Fibroblast of upper back skin (primary cell): ENCODE measurements around the gene PPP1CB.
A peak's percentile ranks its signal among the peaks of the same experiment; 100 is the strongest.
"Not testable (repeated sequence)": the region's sequence is repeated elsewhere in the genome, so short reads cannot be mapped to it uniquely, and the experiment has no call there.

Source experiments
- DNase-seq: peaks from one replicate; pipeline ENCODE4 v3.0.0-alpha.2; 2013

The PPP1CB gene

DNA sequence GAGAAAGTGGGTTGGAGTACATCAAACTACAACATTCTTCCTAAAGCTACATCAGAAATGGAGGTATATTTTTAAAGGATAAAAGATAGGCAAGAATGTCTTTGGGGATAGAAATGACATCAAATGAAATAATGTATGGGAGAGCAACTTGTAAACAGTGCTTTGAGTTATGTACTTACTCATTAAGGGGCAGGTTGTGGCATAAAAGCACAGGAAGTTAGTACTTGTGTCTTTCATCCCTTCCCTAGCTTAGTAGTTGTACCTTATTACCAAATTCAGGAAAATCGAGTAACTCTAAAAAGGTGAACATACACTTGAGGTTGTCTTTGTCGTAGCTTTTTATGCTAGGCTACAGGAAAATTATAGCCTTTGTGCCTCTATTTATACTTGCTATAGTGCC lies 28.9 kb downstream of the PPP1CB start:
- DNase-seq, result no peak

DNA sequence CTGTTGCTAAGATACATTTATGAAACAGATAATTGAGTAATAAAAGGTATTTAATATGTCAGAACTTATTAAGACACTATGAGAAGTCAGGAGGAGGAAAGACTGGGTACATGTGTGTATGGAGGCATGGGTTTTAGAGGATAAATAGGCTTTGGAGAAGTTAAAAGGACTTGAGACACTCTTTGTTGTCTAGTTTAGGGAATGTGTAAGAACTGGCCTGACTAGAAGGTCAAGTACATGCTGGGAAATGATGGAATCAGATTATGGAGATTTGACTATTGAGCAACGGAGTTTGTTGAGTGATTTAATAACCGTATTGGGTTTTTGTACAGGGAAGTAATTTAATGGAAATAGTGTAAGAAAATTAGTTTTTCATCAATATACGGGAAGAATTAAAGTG lies 30.8 kb downstream of the PPP1CB start:
- no peak for DNase-seq

DNA sequence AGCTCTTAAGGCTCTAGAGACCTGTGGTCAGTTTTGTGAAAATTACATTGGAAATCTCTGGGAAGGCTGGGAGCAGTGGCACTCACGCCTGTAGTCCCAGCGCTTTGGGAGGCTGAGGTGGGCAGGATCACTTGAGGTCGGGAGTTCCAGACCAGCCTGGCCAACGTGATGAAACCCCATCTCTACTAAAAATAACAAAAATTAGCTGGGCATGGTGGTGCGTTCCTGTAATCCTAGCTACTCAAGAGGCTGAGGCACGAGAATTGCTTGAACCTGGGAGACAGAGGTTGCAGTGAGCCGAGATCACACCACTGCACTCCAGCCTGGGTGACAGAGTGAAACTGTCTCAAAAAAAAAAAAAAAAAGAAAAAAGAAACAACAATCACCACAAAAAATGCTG lies 32.9 kb downstream of the PPP1CB start:
- not testable (repeated sequence) for DNase-seq

DNA sequence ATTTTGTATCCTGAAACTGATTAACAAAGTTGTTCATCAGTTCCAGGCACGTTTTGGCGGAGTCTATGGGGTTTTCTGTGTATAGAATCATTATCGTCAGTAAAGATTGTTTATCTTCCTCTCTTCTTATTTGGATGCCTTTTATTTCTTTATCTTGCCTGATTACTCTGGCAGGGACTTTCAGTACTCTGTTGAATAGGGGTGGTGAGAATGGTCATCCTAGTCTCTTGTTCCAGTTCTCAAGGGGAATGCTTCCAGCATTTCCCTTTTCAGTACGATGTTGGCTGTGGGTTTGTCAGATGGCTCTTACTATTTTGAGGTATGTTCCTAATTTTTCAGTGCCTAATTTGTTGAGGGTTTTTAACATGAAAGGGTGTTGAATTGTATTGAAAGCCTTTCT lies 45.0 kb downstream of the PPP1CB start:
- DNase-seq, result no peak

DNA sequence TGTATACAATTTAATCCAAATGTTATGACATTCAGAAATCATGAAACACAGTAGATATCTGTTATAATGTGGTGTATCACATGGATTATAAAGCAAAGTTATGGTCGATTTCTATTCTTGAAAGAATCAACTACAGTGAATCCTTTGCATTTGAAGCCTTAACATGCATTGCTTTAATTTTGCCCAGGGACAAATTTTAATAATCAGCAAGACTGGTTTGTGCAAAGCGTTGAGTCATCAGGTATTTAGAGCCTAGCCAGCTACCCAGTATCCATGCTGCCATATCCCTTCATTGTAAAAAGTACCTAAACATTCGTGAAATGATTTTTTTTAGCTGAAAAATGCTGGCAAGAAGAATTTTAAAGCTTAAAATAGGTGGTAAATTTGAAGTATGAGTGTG lies 50.1 kb downstream of the PPP1CB start:
- peak; percentile 11 for DNase-seq

DNA sequence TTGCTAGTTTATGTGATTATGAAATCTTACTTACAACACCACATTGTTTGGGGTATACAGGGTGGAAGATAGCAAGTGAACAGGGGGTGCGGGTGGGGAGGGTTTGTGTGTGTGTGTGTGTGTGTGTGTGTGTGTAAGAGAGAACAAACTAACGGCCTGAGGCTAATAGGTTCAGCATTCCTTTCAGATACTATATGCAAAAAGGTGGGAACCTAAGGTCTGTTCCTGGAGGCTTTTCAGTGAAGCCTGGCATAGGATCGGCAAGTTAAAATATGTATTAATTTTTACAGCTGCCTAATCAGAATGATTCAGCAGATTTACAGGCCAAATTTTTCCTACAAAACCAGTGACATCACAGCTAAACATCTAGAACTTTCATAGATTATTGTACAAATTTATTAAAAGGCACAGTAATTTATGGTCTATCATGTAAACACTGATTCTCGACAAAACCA lies 51.4 kb downstream of the PPP1CB start:
- DNase-seq, result peak; percentile 28

DNA sequence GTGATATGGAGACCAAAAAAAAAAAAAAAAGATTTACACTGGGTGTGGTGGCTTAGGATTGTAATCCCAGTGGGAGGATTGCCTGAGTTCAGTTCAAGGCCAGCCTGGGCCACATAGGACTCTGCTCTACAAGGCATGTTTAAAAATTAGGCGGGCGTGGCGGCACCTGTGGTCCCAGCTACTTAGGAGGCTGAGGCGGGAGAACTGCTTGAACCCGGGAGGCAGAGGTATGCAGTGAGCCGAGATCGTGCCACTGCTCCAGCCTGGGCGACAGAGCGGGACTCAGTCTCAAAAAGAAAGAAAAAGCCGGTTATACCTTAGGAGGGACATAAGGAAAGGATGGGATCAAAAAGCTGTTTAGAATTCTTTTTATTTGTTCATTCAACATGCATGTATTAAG lies 58.3 kb downstream of the PPP1CB start:
- DNase-seq, result no peak

DNA sequence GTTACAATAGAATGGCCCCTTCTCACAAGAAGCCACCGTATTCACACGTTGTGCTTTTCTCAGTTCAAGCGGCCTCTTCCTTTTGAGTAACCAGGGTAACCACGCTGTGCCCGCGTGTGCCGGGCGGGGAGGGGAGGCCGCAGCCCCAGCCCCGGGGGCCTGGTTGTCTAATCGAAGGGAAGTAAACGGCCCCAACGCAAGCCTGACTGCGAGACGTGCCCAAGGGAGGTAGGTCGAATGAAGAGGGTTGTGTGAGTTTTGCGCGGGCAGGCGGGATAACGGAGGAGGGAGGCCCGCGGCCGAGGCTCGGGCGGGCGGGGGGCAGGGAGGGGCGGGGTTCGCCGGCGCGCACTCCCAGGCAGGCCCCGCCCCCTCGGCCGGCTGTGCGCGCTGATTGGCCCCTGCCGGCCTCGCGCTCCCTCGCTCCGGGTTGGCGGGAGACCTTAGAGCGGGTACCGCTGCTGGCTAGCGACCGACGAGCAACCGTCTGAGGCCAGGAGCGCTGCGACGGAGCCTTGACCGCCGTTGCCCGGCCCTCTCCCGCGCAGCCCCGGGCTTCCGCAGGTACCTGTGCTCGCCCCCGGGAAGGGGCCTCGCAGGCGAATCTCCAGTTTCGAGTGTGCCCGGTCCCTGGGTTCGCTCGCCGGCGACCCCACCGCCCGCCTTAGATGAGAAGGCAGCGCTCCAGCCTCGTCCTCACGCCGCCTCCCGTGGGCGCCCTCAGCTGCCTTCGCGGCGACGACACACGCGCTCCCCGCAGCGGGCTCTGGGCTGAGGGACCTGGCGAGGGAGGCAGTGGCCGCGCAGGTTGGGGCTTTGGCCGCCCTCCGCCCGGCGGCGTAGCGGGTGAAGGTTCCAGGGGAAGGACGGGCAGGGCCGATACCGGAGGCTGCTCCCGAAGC lies 59.0 kb downstream of the PPP1CB start, which contains the start of gene SPDYA:
Gene SPDYA (plus strand): TSS at position 451 of the 902 bp plus-strand sequence. CDS start 5,181 bp downstream, outside the sequence.
- DNase-seq, result peak; percentile 68

DNA sequence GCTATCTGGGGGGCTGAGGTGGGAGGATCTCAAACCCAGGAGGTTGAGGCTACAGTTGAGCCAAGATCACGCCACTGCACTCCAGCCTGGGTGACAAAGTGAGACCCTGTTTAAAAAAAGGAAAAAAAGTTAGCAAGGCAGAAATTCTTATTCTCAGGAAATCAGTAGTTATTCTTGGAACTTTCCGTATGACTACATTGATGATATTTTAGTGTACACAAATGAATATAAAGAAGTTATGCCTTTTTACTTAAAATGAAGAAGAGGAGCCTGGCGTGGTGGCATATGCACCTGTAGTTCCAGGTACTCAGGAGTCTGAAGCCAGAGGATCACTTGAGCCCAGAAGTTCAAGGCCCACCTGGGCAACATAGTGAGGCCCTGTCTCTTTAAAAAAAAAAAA lies 66.4 kb downstream of the PPP1CB start:
- no peak for DNase-seq

DNA sequence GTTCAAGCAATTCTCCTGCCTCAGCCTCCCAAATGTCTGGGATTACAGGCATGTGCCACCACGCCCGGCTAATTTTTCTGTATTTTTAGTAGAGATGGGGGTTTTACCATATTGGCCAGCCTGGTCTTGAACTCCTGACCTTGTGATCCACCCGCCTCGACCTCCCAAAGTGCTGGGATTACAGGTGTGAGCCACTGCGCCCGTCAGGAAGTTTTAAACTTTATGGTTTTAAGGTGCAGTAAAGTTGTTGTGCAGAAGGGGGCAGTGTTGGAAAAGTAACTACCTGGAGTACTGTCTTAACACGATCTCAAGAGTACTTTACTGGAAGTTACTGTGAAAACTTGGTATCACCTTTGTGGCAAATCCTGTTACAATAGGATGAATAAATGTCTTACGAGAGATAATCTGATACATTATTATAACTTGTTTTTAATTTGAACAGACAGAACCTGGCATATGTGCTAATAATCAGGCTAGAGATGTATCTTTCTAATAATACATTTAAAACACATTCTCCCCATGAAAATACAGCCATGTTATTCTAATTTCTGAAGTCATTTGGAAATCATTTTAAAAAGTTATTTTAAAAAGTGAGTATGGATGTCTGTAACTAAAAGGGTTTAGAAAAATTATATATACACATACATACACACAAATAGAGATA lies 69.8 kb downstream of the PPP1CB start:
- peak; percentile 55 for DNase-seq

DNA sequence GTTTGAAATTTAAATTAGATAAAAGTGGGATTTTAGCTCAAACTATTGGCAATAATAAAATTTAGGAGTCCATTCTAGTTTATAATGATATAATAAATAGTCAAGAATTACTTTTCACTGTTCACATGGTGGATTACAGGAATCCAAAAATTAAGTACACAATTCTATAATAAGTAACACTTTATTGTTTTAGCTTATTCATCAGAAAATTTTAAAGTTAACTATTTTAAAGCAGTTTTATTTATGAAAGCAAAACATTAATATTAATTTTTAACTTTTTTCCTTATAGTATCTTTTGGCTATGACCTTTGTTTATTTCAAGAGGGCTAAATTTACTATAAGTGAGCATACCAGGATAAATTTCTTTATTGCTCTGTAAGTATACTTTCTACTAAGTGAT lies 70.4 kb downstream of the PPP1CB start:
- DNase-seq, result no peak

DNA sequence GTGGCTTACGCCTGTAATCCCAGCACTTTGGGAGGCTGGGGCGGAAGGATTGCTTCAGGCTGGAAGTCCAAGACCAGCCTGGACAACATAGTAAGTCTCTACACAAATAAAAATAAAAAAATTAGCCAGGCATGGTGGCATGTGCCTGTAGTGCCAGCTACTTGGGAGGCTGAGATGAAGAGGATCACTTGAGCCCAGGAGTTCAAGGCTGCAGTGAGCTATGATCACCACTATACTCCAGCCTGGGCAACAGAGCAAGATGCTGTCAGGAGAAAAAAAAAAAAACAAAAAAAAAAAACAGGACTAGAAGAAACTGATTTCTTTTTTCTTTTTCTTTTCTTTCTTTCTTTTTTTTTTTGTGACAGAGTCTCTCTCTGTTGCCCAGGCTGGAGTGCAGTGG lies 72.6 kb downstream of the PPP1CB start:
- DNase-seq, result no peak

DNA sequence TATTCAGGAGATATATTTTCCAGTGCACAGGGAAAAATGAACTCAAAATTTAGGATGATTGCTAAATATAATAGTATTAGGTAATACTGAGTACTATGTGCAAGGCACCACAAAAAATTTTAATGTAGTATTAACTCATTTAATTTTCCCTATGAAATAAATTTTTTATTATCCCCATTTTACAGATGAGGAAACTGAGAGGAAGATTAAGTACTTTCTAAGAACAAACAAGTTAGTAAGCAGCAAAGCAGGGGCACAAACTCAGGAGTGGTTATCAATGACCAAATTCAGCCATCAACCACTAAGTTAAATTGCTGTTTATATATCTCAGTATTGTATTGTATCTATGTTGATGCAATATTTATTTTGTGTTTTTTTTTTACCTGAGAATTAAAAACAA lies 73.2 kb downstream of the PPP1CB start:
- DNase-seq, result no peak

DNA sequence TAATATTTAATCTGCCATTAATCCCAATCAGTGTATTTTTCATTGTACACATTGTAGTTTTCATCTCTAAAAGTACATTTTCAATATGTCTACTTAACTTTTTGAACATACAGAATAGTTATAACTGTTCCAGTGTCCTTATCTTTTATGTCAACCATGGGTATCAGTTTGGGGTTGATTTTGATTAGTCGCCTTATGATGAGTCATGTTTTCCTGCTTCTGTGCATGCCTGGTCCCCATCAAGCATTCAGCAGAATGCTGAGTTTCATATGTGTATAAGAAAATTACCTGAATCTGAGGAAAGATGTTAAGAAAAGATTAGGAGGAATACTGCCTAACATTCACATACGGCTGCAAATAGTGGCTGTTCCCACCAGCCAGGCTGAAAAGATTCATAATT lies 76.8 kb downstream of the PPP1CB start:
- DNase-seq, result peak; percentile 16

DNA sequence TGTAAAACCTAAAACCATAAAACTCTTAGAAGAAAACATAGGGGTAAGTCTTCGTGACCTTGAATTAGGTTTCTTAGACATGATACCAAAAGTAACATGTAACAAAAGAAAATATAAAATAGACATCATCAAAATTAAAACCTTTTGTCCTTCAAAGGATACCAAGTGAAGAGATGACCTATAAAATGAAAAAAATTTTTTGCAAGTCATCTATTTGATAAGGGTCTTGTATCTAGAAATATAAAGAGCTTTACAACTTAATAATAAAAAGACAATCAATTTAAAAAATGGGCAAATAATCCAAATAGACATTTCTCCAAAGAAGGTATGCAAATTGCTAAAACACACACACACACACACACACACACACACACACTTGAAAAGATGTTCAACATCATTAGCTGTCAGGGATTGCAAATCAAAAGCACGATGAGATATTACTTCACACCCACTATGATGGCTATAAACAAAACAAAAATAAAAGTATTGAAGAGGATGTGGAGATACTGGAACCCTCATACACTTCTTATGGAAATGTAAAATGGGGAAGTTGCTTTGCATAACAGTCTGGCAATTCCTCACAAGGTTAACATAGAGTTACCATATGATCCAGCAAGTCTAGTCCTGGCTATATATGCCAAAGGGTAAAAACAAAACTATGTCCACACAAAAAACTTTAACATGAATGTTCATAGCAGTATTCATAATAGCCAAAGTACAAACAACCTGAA lies 82.3 kb downstream of the PPP1CB start:
- DNase-seq, result no peak

DNA sequence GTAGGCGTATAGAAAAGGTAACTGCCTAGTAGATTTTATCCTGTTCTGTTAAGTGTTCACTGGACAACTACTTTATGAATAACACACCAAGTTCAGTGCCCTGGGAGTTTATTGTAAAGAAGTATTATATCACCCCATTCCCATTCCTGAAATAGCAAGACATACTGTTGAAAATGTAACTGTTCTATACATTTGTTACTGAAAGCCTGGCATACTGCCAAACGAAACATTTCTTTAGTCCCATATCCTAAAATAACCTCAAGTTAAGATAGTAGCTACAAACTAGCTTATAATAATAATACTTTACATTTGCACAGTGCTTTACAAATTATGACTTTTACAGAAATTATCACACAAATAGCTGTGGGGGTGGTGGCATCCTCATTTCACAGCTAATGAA lies 84.2 kb downstream of the PPP1CB start:
- DNase-seq, result peak; percentile 28

DNA sequence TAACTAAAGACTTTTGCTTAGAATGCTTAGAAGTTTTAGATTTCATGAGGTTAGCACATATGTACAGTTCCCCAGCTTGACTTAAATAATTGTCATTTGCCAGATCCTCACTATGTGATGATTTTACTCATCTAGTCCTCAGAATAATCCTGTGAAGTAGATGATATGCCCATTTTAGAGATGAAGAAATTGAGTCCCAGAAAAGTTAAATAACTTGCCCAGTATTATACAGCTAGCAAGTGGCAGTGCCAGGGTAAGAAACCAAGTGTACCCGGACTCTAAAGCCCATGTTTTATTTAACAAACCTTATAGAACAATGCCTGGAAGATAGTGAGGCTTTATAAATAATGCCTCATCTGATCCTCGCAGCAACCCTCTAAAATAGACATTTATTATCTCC lies 87.3 kb downstream of the PPP1CB start:
- no peak for DNase-seq

DNA sequence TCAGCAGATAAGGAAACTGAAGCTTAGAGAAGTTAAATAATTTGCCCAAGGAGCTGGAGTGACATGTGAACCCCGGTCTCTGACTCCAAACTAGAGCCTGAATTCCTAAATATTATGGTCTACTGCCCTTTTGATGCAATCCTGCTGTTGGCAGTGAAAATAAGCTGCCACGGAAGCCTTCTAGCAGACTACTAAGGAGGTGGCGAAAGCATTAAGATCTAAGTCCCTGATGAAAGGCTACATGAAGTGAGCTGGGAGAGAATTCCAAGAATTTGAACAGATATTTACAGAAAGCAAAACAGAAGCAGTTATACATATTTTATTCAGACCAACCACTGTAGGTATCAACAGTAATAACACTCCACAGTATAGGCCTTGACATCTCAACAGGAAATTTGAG lies 90.4 kb downstream of the PPP1CB start:
- peak; percentile 17 for DNase-seq
